IPS-15b (cell line): Measurements from ENCODE around the gene GTSF1L.

Source experiments
- H3K27me3 ChIP-seq: one replicate; pipeline ENCODE4 v1.6.1; 2013; ENCODE audit warnings: low read length; ENCODE audit not compliant: control insufficient read depth, insufficient read depth
- H3K36me3 ChIP-seq: one replicate; pipeline ENCODE4 v1.6.1; 2013; ENCODE audit warnings: low read length; ENCODE audit not compliant: control insufficient read depth, insufficient read depth
- H3K4me1 ChIP-seq: one replicate; pipeline ENCODE4 v1.6.1; 2013; ENCODE audit warnings: mild to moderate bottlenecking, low read length; ENCODE audit not compliant: control insufficient read depth, insufficient read depth
- H3K4me3 ChIP-seq: one replicate; pipeline ENCODE4 v1.5.1; 2013; ENCODE audit warnings: low read depth, low read length
- H3K9ac ChIP-seq: one replicate; pipeline ENCODE4 v1.6.1; 2013; ENCODE audit warnings: low read depth, mild to moderate bottlenecking, low read length
- H3K9me3 ChIP-seq: one replicate; pipeline ENCODE4 v1.6.1; 2013; ENCODE audit warnings: mild to moderate bottlenecking, low read length; ENCODE audit not compliant: control insufficient read depth, insufficient read depth

The GTSF1L gene

GRCh38 chr20:43723186-43723585, 3.6 kb downstream of the GTSF1L start:
- H3K9me3 ChIP-seq = no peaks in the 10 kb centered on the region
- no peaks in the 10 kb centered on the region for H3K27me3 ChIP-seq
- no peaks in the 10 kb centered on the region for H3K4me1 ChIP-seq
- H3K9ac ChIP-seq = no peak overlapping the region
- no peak overlapping the region for H3K4me3 ChIP-seq
- H3K36me3 ChIP-seq = no peaks in the 10 kb centered on the region

GRCh38 chr20:43722153-43722505, 4.7 kb downstream of the GTSF1L start:
- no peak overlapping the region for H3K9ac ChIP-seq
- no peaks in the 10 kb centered on the region for H3K4me1 ChIP-seq

GRCh38 chr20:43721429-43722152, 5.2 kb downstream of the GTSF1L start:
- peaks cover 4% of the 10 kb centered on the region for H3K36me3 ChIP-seq
- no peaks in the 10 kb centered on the region for H3K9me3 ChIP-seq
- no peak overlapping the region for H3K9ac ChIP-seq
- no peaks in the 10 kb centered on the region for H3K27me3 ChIP-seq
- H3K4me1 ChIP-seq = no peaks in the 10 kb centered on the region
- H3K4me3 ChIP-seq = peak overlapping the region; percentile 37

More at GRCh38 chr20:43722153-43722505, 4.7 kb downstream of the GTSF1L start:
- no peaks in the 10 kb centered on the region for H3K9me3 ChIP-seq
- H3K36me3 ChIP-seq = no peaks in the 10 kb centered on the region
- H3K4me3 ChIP-seq = peak overlapping the region; percentile 37
- no peaks in the 10 kb centered on the region for H3K27me3 ChIP-seq

GRCh38 chr20:43721097-43721428, 5.7 kb downstream of the GTSF1L start:
- no peaks in the 10 kb centered on the region for H3K27me3 ChIP-seq
- H3K4me3 ChIP-seq = no peak overlapping the region
- no peaks in the 10 kb centered on the region for H3K4me1 ChIP-seq
- peaks cover 7% of the 10 kb centered on the region for H3K36me3 ChIP-seq
- no peak overlapping the region for H3K9ac ChIP-seq
- H3K9me3 ChIP-seq = no peaks in the 10 kb centered on the region

GRCh38 chr20:43720007-43720406, 6.8 kb downstream of the GTSF1L start:
- no peak overlapping the region for H3K9ac ChIP-seq
- H3K4me1 ChIP-seq = no peaks in the 10 kb centered on the region
- H3K9me3 ChIP-seq = no peaks in the 10 kb centered on the region
- peaks cover 15% of the 10 kb centered on the region for H3K36me3 ChIP-seq
- H3K27me3 ChIP-seq = no peaks in the 10 kb centered on the region
- no peak overlapping the region for H3K4me3 ChIP-seq

- Histone ChIP-seq H3K27me3 (no peaks in the 10 kb centered on the region), H3K4me1 (no peaks in the 10 kb centered on the region), H3K36me3 (peaks cover 28% of the 10 kb centered on the region), H3K9ac (no peak overlapping the region), H3K4me3 (no peak overlapping the region), H3K9me3 (no peaks in the 10 kb centered on the region)
Observed at GRCh38 chr20:43717616-43717995, 9.2 kb downstream of the GTSF1L start.

GRCh38 chr20:43716757-43717615, 9.8 kb downstream of the GTSF1L start:
- peaks cover 31% of the 10 kb centered on the region for H3K36me3 ChIP-seq
- no peak overlapping the region for H3K9ac ChIP-seq
- no peaks in the 10 kb centered on the region for H3K27me3 ChIP-seq
- H3K4me3 ChIP-seq = no peak overlapping the region
- H3K9me3 ChIP-seq = no peaks in the 10 kb centered on the region
- no peaks in the 10 kb centered on the region for H3K4me1 ChIP-seq

GRCh38 chr20:43716123-43716522, 10.7 kb downstream of the GTSF1L start:
- Histone ChIP-seq H3K4me1 (no peaks in the 10 kb centered on the region), H3K4me3 (no peak overlapping the region), H3K27me3 (no peaks in the 10 kb centered on the region), H3K9me3 (no peaks in the 10 kb centered on the region), H3K36me3 (peaks cover 39% of the 10 kb centered on the region), H3K9ac (no peak overlapping the region)

- Histone ChIP-seq H3K27me3 (no peaks in the 10 kb centered on the region), H3K36me3 (peaks cover 45% of the 10 kb centered on the region), H3K9ac (no peak overlapping the region), H3K9me3 (no peaks in the 10 kb centered on the region), H3K4me1 (no peaks in the 10 kb centered on the region), H3K4me3 (no peak overlapping the region)
Observed at GRCh38 chr20:43715511-43715910, 11.3 kb downstream of the GTSF1L start.

GRCh38 chr20:43715044-43715443, 11.8 kb downstream of the GTSF1L start:
- no peaks in the 10 kb centered on the region for H3K4me1 ChIP-seq
- no peaks in the 10 kb centered on the region for H3K27me3 ChIP-seq
- peaks cover 49% of the 10 kb centered on the region for H3K36me3 ChIP-seq

GRCh38 chr20:43711098-43711654, 15.6 kb downstream of the GTSF1L start:
- Histone ChIP-seq H3K4me3 (no peak overlapping the region), H3K4me1 (no peaks in the 10 kb centered on the region), H3K27me3 (no peaks in the 10 kb centered on the region), H3K9me3 (no peaks in the 10 kb centered on the region), H3K9ac (no peak overlapping the region), H3K36me3 (peaks cover 63% of the 10 kb centered on the region)

More at GRCh38 chr20:43715044-43715443, 11.8 kb downstream of the GTSF1L start:
- Histone ChIP-seq H3K9me3 (no peaks in the 10 kb centered on the region), H3K4me3 (no peak overlapping the region), H3K9ac (no peak overlapping the region)
